Measurements from ENCODE around the gene HOXD8.

Gene HOXD8

GRCh38 chr2:176091329-176092258, 37.9 kb upstream of the HOXD8 start:
- DNase-seq: no peak

- no peak for DNase-seq
Observed at GRCh38 chr2:176092270-176093144, 37.0 kb upstream of the HOXD8 start, which contains the start of gene HOXD13. TSS of gene HOXD13 (plus strand) at chr2:176092721. CDS start at chr2:176092891, 170 bp downstream.

GRCh38 chr2:176093145-176093897, 36.2 kb upstream of the HOXD8 start:
- no peak for DNase-seq

- DNase-seq: no peak
Observed at GRCh38 chr2:176093898-176094249, 35.6 kb upstream of the HOXD8 start.

- DNase-seq: no peak
Observed at GRCh38 chr2:176094349-176094748, 35.2 kb upstream of the HOXD8 start.

- DNase-seq: no peak
Observed at GRCh38 chr2:176095421-176095820, 34.1 kb upstream of the HOXD8 start.

GRCh38 chr2:176096243-176096985, 33.1 kb upstream of the HOXD8 start:
- no peak for DNase-seq

GRCh38 chr2:176096986-176097819, 32.3 kb upstream of the HOXD8 start:
- peak; percentile 34 to 59 for DNase-seq

GRCh38 chr2:176097820-176098365, 31.6 kb upstream of the HOXD8 start:
- no peak for DNase-seq

GRCh38 chr2:176098366-176099158, 30.9 kb upstream of the HOXD8 start:
- no peak for DNase-seq

- no peak for DNase-seq
Observed at GRCh38 chr2:176099159-176099727, 30.3 kb upstream of the HOXD8 start.

GRCh38 chr2:176099728-176100546, 29.6 kb upstream of the HOXD8 start, which contains the start of gene HOXD12:
TSS of gene HOXD12 (plus strand) at chr2:176099795. CDS start at chr2:176099802, 7 bp downstream.
- no peak for DNase-seq

GRCh38 chr2:176100547-176101140, 28.9 kb upstream of the HOXD8 start:
- no peak for DNase-seq

- no peak for DNase-seq
Observed at GRCh38 chr2:176101216-176101830, 28.2 kb upstream of the HOXD8 start.

- DNase-seq: no peak
Observed at GRCh38 chr2:176101842-176102241, 27.7 kb upstream of the HOXD8 start.

GRCh38 chr2:176102309-176102866, 27.1 kb upstream of the HOXD8 start:
- DNase-seq: no peak

GRCh38 chr2:176103194-176103593, 26.3 kb upstream of the HOXD8 start:
- no peak for DNase-seq

Measured in stimulated activated CD4-positive, alpha-beta T cell treated with anti-CD3 and anti-CD28 coated beads, Interleukin-4, amount 100 ng/mL, for 4 hours (primary cell).